SH-SY5Y (cell line): ENCODE measurements around the gene TEX35.

Source experiments
- GATA2 ChIP-seq: IDR thresholded peaks from 2 replicates; pipeline ENCODE4 v1.6.1; 2011; ENCODE audit warnings: mild to moderate bottlenecking, low read depth, low read length
- GATA3 ChIP-seq: IDR thresholded peaks from 2 replicates; pipeline ENCODE4 v1.6.1; 2011; ENCODE audit warnings: low read depth, mild to moderate bottlenecking, low read length, moderate library complexity

GRCh38 chr1:178490967-178491366, 21.9 kb upstream of the TEX35 start:
- TF ChIP-seq GATA2 = no peak
- no peak for TF ChIP-seq GATA3
